Measurements from ENCODE around the gene MEP1A. TPM values are rescaled to one million over a fixed set of nuclear protein-coding genes. Genes with fewer than 3 reads are reported as not detected.

The MEP1A gene
- total RNA-seq, 1 experiment from 2014 or later: not detected

GRCh38 chr6:46816626-46817025 lies 23.4 kb downstream of the MEP1A start:
- intact Hi-C loops (cut with micrococcal nuclease; ENCODE audit: unreplicated experiment): no loop called here
- CTCF ChIA-PET: no interaction called here

GRCh38 chr6:46819561-46819960 lies 26.4 kb downstream of the MEP1A start:
- Histone ChIP-seq H3K9me3 (ENCODE audit: insufficient read depth, low read depth) (no peaks in the 10 kb centered on the region), H3K4me1 (replicated peaks; ENCODE audit: insufficient read depth) (peaks cover 5% of the 10 kb centered on the region), H3F3A (ENCODE audit: insufficient read depth, low read depth) (no peaks in the 10 kb centered on the region), H3K27ac (no peak overlapping the region), H3K4me3 (no peak overlapping the region), H3K4me2 (no peak overlapping the region), H3K36me3 (ENCODE audit: low read depth) (no peaks in the 10 kb centered on the region), H4K20me1 (ENCODE audit: insufficient read depth) (no peaks in the 10 kb centered on the region), H2AFZ (no peak overlapping the region), H3K79me2 (ENCODE audit: low read depth) (no peaks in the 10 kb centered on the region), H3K9me2 (ENCODE audit: insufficient read depth) (no peaks in the 10 kb centered on the region), H3K27me3 (ENCODE audit: insufficient read depth, low read depth) (no peaks in the 10 kb centered on the region)
- TF ChIP-seq CTCF (conservative IDR thresholded peaks at IDR 0.05): no peak
- no peak for TF ChIP-seq EZH2 (IDR thresholded peaks at IDR 0.05; ENCODE audit: low read depth)
- BruUV-seq (replicated peaks): no TSS peak
- CTCF ChIA-PET: no interaction called here
- intact Hi-C loops (cut with micrococcal nuclease; ENCODE audit: unreplicated experiment): no loop called here
- DNase-seq: no peak
- POLR2A ChIA-PET (ENCODE audit: unreplicated experiment): no interaction called here

More at GRCh38 chr6:46816626-46817025, 23.4 kb downstream of the MEP1A start:
- H3K79me2 ChIP-seq (ENCODE audit: low read depth): no peaks in the 10 kb centered on the region
- H3K9me2 ChIP-seq (ENCODE audit: insufficient read depth): no peaks in the 10 kb centered on the region
- H3K27me3 ChIP-seq (ENCODE audit: insufficient read depth, low read depth): no peaks in the 10 kb centered on the region
- no peaks in the 10 kb centered on the region for H3K36me3 ChIP-seq (ENCODE audit: low read depth)
- H3K9me3 ChIP-seq (ENCODE audit: insufficient read depth, low read depth): no peaks in the 10 kb centered on the region
- H3K4me3 ChIP-seq: no peak overlapping the region
- no peak overlapping the region for H3K4me2 ChIP-seq
- H2AFZ ChIP-seq: 0 out of 2 replicates have a peak overlapping the region, but pooled peaks have one; percentile 0
- POLR2A ChIA-PET (ENCODE audit: unreplicated experiment): no interaction called here
- peaks cover 5% of the 10 kb centered on the region for H3K4me1 ChIP-seq (replicated peaks; ENCODE audit: insufficient read depth)
- TF ChIP-seq CTCF (conservative IDR thresholded peaks at IDR 0.05) (no peak), EZH2 (IDR thresholded peaks at IDR 0.05; ENCODE audit: low read depth) (no peak)
- H3F3A ChIP-seq (ENCODE audit: insufficient read depth, low read depth): no peaks in the 10 kb centered on the region
- no TSS peak for BruUV-seq (replicated peaks)
- no peak overlapping the region for H3K27ac ChIP-seq
- peak in 1 of 2 experiments; percentile 7 for DNase-seq
- no peaks in the 10 kb centered on the region for H4K20me1 ChIP-seq (ENCODE audit: insufficient read depth)

- no TSS peak for BruUV-seq (replicated peaks)
- no peaks in the 10 kb centered on the region for H3K79me2 ChIP-seq (ENCODE audit: low read depth)
- H3K4me1 ChIP-seq (replicated peaks; ENCODE audit: insufficient read depth): peaks cover 5% of the 10 kb centered on the region
- TF ChIP-seq CTCF (conservative IDR thresholded peaks at IDR 0.05) (no peak), EZH2 (IDR thresholded peaks at IDR 0.05; ENCODE audit: low read depth) (no peak)
- no peaks in the 10 kb centered on the region for H3F3A ChIP-seq (ENCODE audit: insufficient read depth, low read depth)
- no peaks in the 10 kb centered on the region for H3K9me3 ChIP-seq (ENCODE audit: insufficient read depth, low read depth)
- H3K27me3 ChIP-seq (ENCODE audit: insufficient read depth, low read depth): no peaks in the 10 kb centered on the region
- no peaks in the 10 kb centered on the region for H3K36me3 ChIP-seq (ENCODE audit: low read depth)
- ChIA-PET CTCF (no interaction called here), POLR2A (ENCODE audit: unreplicated experiment) (no interaction called here)
- no peak overlapping the region for H3K4me3 ChIP-seq
- no peak overlapping the region for H3K27ac ChIP-seq
- DNase-seq: no peak
- intact Hi-C loops (cut with micrococcal nuclease; ENCODE audit: unreplicated experiment): no loop called here
- H2AFZ ChIP-seq: no peak overlapping the region
- no peaks in the 10 kb centered on the region for H3K9me2 ChIP-seq (ENCODE audit: insufficient read depth)
- H4K20me1 ChIP-seq (ENCODE audit: insufficient read depth): no peaks in the 10 kb centered on the region
- no peak overlapping the region for H3K4me2 ChIP-seq
Observed at GRCh38 chr6:46821458-46821881, 28.3 kb downstream of the MEP1A start.

All from PC-9 (cell line).